GM18873 (cell line): ENCODE results near the gene PTCH1.

Experiments used
- ATAC-seq: cut with Tn5 transposase; IDR thresholded peaks from one replicate; pipeline ENCODE4 v1.9.1; 2021; ENCODE audit warnings: mild to moderate bottlenecking, moderate library complexity, moderate number of reproducible peaks; ENCODE audit not compliant: unreplicated experiment, low FRiP score

PTCH1 gene

DNA sequence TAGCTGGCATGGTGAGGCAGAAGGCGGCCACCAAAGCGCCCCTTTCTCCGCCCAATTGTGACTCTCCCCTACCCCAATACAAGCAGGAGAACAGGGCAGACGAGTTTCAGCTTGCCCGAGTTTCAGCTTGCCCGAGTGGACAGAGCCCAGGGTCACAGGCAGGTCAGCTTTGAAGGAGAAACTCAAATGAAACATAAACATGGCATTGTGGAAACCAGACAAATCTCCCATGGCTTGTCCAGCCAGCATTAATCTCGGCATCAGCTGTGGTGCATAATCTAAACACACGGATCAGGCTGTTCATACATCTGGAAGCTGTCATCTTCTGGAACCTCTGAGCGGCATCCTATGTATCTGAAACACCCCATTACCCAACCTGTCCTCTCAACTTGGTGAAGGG lies 16.9 kb downstream of the PTCH1 start:
- no peak for ATAC-seq

DNA sequence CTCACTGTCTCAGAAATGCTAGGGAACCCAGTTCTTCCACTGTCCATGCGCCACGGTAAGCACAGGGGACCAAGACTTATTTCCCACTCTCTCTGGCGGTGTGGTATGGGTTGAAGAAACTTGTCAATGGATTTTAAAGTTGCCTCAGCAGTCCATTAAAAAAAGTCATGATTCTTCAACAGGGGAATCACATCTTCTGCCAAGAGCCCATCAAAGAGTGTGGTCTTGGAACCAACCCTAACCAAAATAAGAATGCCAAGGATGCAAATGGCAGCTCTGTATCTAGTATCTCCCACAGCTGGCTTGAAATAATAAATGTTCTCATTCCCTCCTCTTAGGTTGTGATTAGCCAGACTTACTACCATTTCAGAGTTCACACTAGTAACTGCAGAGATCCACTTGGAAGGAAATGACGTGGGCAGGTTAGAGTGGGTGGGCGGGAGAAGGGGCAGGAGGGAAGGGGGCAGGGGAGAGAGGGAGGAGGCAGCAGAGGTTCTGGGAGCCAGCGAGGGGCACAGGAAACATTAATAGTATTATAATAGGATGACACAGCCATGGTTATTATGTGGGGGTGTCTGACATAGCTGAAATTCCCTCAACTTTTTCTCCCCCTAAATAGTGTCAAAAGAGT lies 17.6 kb downstream of the PTCH1 start:
- no peak for ATAC-seq

DNA sequence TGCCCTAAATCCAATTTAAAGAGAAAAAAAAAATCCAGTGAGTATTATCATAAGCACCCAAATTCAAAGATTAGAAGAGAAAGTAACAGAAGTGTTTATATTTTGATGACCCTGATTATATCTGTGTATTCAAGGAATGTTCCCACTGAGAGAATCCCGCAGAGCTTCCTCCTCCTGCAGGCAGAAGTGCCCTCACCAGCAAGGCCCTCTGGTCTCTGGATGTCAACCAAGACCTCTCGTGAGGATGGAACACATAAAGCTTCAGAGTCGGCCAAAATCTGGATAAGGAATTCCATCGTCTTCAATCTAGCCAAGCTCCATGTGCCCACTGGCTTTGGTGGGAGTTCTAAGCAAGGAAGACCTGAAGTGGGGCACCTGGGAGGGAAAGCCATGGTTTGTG lies 18.1 kb downstream of the PTCH1 start:
- no peak for ATAC-seq

DNA sequence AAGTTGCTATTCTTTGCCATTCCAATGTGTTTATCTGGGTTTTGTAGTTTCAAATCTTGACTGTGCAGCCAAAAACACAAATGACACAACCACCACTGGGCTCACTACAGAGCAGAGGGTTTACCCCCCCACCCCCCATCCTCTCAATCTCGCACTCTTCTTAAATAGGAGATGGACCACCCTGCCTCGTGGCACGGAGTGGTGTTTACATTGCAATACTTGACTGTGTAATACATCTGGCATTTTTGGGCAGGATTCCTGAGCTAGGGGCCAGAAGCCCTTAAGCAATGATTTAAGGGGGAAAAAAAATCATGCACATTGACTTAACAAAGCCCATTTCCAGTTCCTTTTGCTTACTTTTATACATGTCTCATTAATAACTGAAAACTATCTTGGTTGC lies 19.0 kb downstream of the PTCH1 start:
- ATAC-seq = no peak

DNA sequence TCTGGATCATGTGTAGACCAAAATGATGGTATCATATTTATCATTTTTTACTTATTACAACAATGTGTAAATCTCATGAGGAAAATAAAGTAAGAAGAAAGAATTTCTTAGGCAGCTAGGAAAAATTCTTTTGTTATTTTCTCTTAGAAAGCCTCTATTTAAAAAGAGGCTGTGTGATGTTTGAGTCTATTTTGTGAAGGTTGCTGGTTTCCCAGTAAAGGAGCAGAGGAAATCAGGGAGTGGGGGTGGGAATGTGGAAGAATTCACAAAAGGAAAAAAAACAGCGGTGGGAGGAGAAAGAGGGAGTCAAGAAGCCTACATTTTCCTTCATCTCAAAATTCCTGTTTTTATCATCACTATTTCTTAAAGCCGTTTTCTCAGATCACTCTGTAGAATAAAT lies 20.1 kb downstream of the PTCH1 start:
- no peak for ATAC-seq

- ATAC-seq = no peak
These were observed 20.8 kb downstream of the PTCH1 start for GRCh38 chr9:95495961-95496360.

GRCh38 chr9:95495529-95495928 lies 21.2 kb downstream of the PTCH1 start:
- no peak for ATAC-seq

- ATAC-seq = peak; percentile 79
These were observed 22.1 kb downstream of the PTCH1 start for GRCh38 chr9:95494416-95495371.

- peak; percentile 33 for ATAC-seq
These were observed 22.8 kb downstream of the PTCH1 start for GRCh38 chr9:95494022-95494415.

GRCh38 chr9:95493402-95493801 lies 23.4 kb downstream of the PTCH1 start:
- ATAC-seq = no peak

DNA sequence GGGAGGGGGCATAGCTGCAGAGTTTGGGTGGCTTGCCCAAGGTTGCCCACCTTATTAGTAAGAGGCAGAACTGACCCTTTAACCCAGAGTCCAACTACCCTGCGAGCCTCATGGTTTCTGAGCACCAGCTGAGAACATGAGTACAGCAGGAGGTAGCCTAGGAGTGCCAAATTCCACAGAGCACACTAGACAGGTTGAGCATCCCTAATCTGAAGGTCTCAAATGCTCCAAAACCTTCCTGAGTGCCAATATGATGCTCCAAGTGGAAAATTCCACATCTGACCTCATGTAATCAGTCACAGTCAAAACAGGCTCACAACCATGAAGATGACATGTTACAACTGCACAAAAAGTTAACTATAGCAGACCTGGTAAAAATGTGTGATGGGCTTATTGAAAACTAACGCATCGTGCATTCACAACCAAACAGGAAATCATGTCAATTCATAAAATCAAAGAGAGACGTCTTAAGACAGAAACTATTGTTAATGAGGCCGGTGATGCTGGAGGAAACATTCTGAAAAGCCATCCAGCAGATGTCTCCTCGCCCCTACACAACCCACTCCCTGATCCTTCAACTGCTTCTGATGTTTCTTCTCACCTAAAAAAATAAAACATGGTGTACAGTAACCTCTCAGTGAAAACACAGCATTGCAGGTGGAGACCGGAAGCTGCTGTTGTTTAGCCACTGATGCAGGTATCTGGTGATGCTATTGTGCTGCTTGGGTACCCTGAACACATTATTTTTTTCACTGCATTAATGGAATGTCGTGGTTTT lies 25.0 kb downstream of the PTCH1 start:
- ATAC-seq = no peak

DNA sequence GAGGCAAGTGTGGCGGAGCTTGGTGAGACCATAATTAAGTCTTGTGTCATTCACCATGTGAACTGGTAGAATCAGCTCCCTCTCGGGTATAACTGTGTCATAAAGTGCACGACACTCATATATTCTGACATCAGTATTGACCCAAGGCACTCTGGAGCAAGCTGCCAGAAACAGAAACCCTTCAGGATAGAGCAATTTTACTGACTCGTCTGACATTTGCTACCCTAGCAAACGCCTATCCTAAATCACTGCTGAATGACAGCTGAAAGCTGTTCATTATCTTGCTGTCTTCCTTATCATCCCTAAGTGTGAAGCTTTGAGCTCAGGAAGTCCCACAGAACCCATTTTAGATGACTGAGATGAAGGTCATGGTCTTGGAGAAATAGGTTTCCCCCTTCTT lies 27.8 kb downstream of the PTCH1 start:
- ATAC-seq = no peak

- ATAC-seq = no peak
These were observed 30.5 kb downstream of the PTCH1 start for GRCh38 chr9:95486318-95486717.

DNA sequence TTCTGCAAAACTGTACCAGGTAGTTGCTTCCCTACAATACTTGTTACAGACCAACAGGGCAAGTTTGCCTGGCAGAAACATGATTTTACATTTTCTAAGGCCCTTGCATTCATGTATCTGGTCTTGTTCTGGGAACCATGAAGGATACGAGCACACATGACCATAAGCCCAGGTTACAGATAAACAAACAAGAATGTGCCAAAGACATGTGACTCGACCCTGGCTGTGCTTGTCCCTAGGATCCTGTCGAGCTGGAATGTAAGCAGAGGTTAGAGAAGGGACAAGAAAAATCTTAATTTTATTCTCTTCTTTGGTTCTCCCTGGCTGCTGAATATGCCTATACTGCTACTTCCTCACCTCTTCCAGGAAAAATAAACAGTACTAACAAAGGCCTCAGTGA lies 32.5 kb downstream of the PTCH1 start:
- no peak for ATAC-seq

DNA sequence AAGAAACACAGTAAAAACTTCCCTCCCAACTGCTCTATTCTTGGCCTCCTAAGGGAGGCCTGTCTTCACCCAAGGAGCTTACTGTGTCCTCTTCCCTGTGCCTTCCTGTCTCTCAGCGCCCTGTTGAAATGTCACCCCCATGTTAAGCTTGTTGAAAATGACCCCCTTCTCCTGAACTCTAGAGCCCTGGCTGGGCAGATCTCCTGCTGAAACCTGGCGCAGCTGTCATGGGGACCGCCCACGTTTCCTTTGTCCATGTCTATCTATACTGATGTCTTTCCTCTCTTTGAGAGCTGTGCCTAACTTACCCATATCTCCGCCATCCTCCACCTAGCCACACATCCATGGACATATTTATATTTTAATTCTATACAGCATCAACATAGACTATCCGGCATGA lies 33.3 kb downstream of the PTCH1 start:
- no peak for ATAC-seq

DNA sequence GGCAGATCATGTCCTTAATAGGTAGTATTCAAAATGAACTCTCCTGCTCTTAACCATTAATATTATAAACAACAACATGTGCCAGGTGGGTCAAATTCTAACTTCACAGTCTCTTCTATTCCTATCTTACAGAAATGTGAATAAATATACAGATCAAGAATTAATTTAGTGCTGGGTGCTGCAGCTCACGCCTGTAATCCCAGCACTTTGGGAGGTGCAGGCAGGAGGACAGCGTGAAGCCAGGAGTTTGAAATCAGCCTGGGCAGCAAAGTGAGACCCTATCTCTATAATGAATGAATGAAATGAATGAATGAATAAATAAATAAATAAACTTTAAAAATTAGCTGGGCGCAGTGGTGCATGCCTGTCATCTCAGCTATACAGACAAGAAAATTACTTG lies 34.1 kb downstream of the PTCH1 start:
- ATAC-seq = no peak

- ATAC-seq = no peak
These were observed 35.8 kb downstream of the PTCH1 start for GRCh38 chr9:95481000-95481399.

DNA sequence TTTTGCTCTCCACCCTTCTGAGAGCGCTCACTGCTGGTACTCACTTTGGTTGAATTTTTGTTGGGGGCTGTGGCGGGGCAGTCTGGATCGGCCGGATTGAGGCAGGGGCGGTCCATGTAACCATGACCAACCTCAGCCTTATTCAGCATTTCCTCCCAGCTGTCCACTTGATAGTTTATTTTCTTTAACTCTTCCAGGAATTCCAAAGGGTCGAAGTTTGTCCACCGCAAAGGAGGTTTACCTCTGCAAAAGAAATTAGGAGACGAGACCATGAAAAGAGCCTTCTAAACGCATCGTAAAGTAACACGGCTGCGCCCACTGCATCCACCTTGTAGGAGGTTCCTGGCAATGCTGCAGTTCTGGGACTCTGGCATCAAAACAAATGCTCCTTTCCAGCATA lies 36.4 kb downstream of the PTCH1 start:
- no peak for ATAC-seq

DNA sequence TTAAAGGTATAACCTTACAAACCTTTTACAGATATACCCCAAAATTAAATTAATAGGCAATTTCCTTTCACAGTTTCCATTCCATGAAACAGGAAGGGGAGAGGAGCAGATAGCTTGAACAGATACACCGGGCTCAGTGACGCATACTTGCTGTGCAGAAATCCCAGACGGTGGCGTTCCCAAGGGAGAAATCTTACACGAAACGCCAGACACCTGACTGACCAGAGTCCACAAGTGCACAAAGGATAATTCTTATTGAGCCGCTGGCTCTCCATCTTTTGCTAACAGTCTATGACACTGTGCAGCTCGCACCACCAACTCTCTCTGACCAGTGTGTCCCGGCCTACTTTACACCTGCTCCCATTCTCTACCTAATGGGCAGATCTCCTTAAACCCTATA lies 37.4 kb downstream of the PTCH1 start:
- no peak for ATAC-seq

DNA sequence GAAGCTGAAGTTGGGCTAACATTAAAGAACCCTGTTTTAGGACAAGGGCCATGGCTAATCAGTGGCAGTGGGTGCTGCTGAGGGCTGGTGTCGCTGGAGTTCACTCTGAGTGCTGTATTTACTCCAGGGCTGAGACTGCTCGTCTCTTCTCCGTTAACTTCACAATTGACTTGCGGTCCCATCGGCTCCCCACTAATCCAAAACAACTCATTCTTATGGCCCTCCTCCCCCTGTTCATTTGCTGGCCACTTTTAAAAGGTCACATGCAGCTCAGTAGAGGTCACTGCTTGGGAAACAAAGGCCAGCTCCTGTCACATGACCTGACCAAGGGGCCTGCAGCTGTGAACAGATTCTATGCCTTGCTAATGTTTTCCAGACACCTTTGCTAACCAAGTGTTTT lies 38.4 kb downstream of the PTCH1 start:
- ATAC-seq = no peak

DNA sequence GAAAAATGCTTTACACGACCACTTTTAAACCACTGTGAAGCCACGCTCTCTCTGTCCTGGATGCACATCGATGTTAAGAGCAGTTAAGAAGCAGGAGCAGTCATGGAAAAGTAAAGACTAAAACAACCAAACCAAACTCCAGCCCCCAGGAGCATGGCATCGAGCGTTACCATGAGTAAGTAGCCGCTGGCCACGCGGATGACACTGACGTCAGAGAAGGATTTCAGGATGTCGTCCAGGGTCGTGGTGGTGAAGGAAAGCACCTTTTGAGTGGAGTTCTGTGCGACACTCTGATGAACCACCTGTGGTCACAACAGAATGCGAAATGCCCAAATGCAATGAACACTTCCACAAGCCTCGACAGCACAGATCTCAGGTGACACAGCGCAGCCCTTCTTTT lies 38.9 kb downstream of the PTCH1 start:
- no peak for ATAC-seq
